GM12892 (cell line): ENCODE results near the gene ELMOD3.

Experiments used
- DNase-seq: peaks from one replicate; pipeline ENCODE4 v3.0.0; 2011; ENCODE audit not compliant: insufficient read length
- FAIRE-seq: peaks from 2 replicates; lab custom pipeline; 2011; peaks lifted over from hg19 to GRCh38; lab: Jason Lieb, UNC
- POLR2A ChIP-seq: IDR thresholded peaks from 2 replicates; pipeline ENCODE4 v1.6.1; 2011; ENCODE audit warnings: low read depth, low read length, control low read depth
- POLR2AphosphoS5 ChIP-seq: IDR thresholded peaks from 2 replicates; pipeline ENCODE4 v1.6.1; 2011; ENCODE audit warnings: low read depth, low read length, control low read depth
- TAF1 ChIP-seq: IDR thresholded peaks from 2 replicates; pipeline ENCODE4 v1.6.1; 2011; ENCODE audit warnings: low read depth, mild to moderate bottlenecking, control low read depth, low read length, borderline replicate concordance

Gene ELMOD3

DNA sequence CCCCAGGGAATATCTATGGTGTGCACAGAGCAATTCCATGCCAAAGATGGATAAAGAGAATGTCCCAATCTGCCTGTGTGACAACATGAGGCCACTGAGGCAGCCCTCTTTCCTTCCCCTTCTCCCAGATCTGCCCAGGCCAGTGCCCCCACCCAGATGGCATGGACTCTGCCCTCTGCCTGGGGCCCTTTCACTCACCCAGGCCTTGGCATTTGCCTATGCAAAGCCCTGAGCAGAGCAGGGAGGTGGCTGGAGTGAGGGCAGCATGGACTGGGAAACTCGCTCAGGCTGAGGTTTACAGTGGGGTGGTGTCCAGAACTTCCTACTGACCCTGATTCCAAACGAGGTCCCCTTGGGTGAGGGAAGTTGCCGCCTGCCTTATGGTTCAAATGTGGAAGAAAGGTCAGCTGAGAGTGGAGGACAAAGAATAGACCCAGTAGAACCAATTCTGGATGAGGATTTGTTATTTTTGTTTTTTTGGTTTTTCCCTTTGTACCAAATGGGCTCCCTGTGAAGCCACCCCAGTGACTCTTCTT, 72.8 kb downstream of the ELMOD3 start:
- TF ChIP-seq POLR2A (no peak), TAF1 (no peak), POLR2AphosphoS5 (no peak)
- FAIRE-seq = no peak
- DNase-seq = no peak

DNA sequence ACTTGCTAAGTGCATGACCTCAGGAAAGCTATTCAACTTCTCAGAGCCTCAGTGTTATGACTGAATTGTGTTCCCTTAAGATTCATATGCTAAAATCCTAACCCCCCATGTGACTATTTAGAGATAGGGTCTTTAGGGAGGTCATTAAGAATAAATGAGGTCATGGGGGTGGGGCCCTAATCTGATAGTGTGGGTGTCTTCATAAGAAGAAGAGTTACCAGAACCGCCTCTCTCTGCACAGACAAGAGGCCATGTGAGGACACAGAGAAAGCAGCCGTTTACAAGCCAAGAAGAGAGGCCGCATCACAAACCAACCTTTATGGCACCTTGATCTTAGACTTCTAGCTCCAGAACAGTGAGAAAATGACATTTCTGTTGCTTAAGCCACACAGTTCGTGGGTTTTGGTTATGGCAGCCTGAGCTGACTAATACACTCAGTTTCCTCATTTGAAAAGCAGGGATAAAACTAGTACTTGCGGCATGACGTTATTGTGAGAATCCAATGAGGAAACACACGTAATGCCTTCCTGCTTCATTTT, 73.8 kb downstream of the ELMOD3 start:
- TF ChIP-seq TAF1 (no peak), POLR2A (no peak), POLR2AphosphoS5 (no peak)
- DNase-seq (no peak), FAIRE-seq (no peak)

DNA sequence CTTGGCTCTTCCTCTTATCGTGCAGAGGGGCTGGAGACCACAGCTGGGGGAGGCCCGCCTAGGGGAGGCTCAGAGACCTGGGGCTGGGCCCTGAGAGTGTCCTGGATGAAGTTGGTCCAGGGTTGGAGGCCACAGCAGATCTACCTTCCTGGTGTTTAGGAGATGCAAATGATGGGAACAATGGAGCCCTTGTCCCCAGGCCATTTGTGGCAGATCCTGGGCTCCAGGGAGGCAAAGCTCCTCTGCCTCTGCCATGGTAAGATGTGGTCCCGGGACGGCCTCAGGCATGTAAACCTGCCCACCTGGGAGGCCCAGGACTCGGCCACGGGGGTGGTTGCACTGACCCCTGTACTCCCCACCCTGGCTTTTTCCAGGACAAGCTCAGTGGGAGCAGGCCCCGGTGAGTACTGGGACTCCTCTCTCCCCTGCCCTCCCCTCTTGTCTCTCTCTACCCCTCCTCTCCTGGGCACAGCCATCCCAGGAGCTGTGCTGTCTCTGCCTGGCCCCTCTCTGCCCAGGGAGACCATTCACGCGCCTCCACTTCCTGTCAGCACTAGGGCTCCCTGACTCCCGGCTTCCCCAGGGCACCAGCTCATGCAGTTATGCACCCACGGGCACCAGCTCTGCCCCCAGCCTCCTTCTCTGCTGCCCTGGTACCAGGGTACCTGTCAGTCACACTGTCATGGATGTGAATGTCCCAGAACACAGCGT, 74.8 kb downstream of the ELMOD3 start:
- DNase-seq = no peak

DNA sequence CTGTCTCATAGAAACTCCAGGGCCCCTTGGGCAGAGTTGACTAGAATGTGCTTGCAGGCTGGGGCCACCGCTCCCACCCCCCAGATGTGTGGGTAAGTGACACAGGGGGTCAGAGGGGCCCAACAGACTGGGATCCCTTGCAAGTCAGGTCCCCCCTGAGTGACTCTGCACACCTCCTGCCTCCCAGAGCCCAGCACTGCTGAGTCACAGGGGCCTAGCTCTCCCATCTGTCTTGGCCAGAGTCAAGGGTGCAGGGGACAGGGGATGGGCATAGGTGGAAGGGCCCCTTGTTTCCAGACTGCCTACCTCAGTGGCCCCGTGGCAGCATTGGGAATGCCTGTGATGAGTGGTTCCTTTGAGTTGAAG, 75.3 kb downstream of the ELMOD3 start:
- DNase-seq = no peak
- no peak for FAIRE-seq
- no peak for TF ChIP-seq POLR2A

More for the DNA sequence above, 74.8 kb downstream of the ELMOD3 start:
- no peak for FAIRE-seq
- no peak for TF ChIP-seq POLR2AphosphoS5
- TF ChIP-seq TAF1 = no peak
- TF ChIP-seq POLR2A = no peak

DNA sequence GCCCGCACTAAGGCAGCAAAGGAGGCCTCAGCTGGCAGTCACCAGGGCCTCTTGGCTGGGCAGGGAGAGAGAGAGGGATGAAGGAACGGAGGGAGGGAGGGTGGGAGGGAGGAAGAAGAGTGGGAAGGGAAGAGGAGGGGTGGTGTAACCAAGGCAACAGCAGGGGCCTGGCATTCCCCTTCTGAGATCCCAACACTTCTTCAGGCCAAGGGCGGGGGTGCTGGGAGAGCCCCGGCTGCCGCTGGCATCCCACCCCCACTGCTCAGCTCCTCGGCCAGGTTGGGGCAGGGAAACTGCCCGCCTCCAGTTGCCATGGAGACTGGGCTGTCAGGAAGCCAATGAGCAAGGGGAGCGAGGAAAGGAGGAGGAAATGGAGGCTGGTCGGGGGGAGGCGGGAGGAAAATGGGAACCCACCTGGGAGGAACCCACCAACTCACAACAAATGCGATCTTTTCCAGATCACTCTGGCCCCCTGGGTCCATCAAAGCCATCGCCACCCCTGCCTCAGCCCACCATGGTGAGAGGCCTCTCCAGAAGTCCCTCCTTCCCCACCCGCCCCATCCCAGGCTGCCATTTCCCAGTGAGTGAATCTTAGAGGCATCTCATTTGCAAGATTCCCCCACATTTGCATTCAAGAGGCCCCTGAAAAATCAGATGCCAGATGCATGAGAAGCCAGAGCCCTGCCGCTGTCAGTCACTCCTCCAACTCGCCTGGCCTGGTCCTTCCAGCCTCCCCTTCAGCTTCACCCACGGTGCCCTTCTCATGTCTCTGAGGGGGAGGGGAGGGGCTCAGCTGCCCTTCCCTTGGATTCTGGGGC, 76.4 kb downstream of the ELMOD3 start:
- TF ChIP-seq POLR2AphosphoS5 = no peak
- TF ChIP-seq POLR2A = no peak
- no peak for TF ChIP-seq TAF1
- FAIRE-seq (no peak), DNase-seq (no peak)

DNA sequence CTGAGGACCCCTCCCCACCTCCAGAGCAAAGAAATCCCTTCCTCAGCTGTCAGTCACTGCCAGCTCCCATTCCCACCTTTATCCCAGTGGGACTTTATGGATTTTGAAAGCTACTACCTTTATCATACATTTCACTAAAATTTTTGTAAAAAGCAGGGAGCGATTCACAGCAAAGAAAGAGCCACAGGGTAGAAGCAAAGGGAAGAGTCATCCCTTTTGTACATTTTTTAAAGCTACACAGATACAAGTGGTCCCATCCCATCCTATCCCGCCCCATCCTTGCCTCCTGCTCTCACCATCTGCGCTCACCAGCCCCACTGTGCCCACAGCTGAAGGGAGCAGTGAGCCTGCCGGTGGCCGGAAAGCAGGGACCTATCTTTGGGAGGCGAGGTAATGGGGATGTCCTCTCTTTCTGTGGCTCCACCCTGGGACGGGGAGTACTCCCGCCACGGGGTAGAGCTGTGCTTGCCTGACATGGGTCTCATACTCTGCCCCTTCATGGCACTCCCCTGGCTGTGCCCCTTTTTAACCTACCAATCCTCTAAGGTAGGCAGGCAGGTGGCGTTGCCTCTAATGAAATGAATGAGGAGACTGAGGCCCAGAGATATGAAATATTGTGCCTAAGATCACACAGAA, 77.1 kb downstream of the ELMOD3 start:
- TF ChIP-seq TAF1 (no peak), POLR2A (no peak), POLR2AphosphoS5 (no peak)
- DNase-seq (no peak), FAIRE-seq (no peak)

DNA sequence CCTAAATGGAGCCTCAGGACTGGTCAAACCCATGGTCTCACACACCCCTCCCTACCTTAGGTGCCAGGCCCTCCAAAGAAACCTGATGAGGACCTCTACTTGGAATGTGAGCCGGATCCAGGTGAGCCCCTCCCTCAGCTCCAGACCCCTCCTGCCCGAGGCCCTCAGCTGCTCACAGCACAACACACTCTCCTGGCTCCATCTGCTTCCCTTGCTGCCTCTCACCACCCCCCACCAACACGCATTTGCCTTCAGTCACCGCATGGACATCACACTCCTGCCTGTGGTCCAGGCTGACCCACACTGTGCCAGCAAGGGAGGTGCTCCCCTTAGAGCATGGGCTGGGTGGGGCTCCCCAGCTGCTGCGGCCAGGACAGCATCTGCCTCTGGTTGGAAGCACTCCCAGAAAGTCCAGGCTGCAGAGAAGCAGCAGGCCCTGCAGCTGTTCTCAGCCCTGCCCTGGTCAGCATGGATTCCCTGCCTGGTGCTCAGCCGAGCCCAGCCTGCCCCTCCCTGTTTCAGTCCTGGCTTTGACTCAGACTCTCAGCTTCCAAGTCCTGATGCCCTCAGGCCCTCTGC, 79.0 kb downstream of the ELMOD3 start:
- TF ChIP-seq POLR2AphosphoS5 = no peak
- no peak for TF ChIP-seq POLR2A
- no peak for TF ChIP-seq TAF1
- FAIRE-seq = no peak
- DNase-seq = no peak

DNA sequence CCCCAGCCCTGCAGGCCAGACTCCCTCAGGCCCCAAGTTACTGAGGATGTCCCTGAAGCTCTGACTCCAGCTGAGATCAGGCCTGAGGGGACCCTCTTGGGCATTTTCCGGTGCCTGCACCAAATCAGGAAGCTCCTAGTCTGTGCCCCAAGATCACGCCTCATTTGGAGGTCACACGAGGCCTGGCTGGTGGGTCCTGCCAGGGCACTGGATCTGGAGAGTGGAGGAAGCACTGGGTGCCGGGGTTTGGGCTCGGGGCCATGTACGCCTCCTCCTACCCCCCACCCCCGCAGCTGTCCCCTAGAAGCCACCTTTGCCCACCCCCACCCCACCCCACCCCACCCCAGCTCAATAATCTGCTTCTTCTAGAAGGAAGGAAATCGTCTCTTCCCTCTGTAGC, 80.1 kb downstream of the ELMOD3 start:
- no peak for FAIRE-seq
- no peak for DNase-seq
- TF ChIP-seq TAF1 (no peak), POLR2AphosphoS5 (no peak)

DNA sequence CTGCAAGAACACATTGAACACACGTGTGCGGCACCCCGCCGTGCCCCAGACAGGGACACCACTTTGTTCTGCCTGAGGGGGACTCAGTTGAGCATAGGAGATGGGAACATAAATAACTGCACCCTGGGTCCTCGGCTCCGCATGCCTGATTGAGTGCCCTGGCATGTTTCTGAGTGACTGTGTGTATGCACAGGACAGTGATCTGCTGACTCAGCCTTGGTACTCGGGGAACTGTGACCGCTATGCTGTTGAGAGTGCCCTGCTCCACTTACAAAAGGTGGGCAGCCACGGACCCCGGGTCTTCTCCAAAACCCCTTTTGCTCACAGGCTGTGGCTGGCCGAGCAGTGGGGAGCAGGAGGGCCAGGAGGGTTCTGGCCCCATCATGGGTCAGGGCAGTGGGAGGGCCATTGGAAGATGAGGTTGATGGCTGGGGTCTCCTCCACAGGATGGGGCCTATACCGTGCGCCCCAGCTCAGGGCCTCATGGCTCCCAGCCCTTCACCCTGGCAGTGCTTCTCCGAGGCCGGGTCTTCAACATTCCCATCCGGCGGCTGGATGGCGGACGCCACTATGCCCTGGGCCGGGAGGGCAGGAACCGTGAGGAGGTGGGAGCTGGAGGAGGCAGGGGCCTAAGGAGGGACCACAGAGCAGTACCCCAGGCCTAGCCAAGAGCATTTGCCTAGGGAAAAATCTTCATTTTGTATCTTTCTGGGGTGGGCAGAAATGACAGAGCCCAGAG, 80.8 kb downstream of the ELMOD3 start:
- FAIRE-seq (no peak), DNase-seq (no peak)
- TF ChIP-seq POLR2A = no peak
- TF ChIP-seq POLR2AphosphoS5 = no peak
- no peak for TF ChIP-seq TAF1

DNA sequence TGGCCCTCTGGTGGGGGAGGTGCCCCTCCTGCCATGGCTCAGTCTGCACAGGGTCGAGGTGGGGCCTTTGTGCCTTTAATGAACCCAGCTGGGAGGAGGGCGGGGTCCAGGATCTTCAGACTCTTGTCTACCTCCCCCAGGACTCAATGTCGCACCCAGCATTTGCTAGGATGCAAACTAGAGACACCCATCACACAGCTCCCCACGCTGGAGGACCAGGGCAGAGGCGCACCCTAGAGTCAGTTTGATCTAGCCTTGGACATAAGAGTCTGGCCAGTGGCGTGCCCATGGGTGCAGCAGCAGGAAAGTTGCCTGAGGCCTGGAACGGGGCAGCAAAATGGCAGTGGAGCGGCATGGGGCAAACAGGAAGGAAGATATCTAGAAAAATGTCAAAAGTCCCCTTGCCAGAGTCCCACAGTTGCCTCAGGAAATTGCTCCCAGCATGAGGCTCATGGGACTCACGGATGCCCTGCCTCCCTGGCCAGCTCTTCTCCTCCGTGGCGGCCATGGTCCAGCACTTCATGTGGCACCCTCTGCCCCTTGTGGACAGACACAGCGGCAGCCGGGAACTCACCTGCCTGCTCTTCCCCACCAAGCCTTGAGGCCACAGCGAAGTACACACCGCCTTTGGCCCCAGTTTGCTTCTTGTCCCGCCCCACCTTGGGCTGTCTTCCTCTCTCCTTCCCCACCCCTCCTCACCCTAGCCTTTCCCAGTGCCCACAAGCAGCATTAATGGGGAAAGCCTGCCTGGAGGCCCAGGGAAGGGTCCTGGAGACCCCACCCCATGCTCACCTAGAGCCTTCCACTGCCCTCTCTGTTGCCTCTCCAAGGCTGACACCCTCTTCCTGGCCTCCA, 81.6 kb downstream of the ELMOD3 start:
- FAIRE-seq (no peak), DNase-seq (no peak)
- TF ChIP-seq TAF1 = no peak
- TF ChIP-seq POLR2AphosphoS5 = no peak
- TF ChIP-seq POLR2A = no peak
